ENCODE results near the gene BAZ2A.

DNA sequence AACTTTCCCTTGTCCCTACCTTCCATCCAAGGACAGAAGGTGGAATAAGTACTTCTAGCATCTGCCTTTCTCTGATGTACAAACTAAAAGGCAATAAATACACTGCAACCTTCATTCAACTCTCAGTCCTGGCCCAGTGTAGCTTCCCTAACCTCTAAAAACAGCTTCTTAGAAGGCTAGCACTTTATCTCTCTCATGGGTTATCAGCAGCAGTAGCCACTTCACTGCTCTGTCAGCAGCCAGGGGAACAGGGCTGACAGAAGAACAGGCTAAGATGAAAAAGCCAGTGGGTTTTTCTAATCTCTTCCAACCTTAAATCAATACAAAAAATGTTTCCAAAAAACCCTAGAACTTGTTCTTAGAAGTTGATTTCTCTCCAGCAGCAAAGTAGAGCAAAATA, 13.2 kb downstream of the BAZ2A start:
- TF ChIP-seq CTCF (IDR thresholded peaks at IDR 0.05; ENCODE audit: low read depth, low read length, poor library complexity, severe bottlenecking) (no peak), EZH2phosphoT487 (IDR thresholded peaks at IDR 0.05; ENCODE audit: borderline replicate concordance, low read length) (no peak)
